NCI-H1048 (cell line): Measurements from ENCODE around the gene LGALS16.
"Not testable (repeated sequence)": the region's sequence is repeated elsewhere in the genome, so short reads cannot be mapped to it uniquely, and the experiment has no call there.

Experiments
- DNase-seq: peaks from one replicate; lab custom pipeline; 2025; lab: John Stamatoyannopoulos, UW

The LGALS16 gene, protein sequence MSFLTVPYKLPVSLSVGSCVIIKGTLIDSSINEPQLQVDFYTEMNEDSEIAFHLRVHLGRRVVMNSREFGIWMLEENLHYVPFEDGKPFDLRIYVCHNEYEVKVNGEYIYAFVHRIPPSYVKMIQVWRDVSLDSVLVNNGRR

DNA sequence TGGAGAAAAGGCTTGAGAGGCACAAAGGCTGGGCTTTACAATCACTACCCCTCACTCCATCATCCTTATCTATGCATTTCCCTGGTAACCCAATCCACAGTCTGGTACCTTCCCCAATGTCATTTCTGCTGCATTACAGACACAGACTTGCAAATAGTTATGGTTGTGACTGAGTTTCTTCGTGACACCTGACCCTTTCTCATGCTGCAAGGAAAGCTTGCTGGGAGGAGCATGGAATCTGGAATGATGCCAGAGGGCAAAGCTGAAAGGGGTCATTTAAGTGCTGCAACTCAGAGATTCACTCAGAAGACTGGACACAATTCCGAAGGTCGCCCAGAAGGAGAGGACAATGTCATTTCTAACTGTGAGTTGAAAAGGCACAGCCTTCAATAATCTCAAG is at the start of gene LGALS16:
Gene LGALS16 (plus strand): TSS at position 301 of the 400 bp plus-strand sequence. CDS start 49 bp downstream, at position 350.
- DNase-seq: no peak

DNA sequence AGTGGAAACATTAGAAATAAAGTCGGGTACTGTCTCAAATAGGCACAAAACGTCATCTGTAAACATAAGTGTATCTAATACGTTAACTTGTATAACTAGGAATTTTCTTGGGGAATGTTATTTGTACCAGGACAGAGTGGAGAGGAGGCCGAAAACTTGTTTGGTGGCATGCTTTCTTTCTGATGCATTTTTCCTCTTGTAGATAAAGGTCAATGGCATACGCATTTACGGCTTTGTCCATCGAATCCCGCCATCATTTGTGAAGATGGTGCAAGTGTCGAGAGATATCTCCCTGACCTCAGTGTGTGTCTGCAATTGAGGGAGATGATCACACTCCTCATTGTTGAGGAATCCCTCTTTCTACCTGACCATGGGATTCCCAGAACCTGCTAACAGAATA is 48.7 kb upstream of the LGALS16 start:
- no peak for DNase-seq

DNA sequence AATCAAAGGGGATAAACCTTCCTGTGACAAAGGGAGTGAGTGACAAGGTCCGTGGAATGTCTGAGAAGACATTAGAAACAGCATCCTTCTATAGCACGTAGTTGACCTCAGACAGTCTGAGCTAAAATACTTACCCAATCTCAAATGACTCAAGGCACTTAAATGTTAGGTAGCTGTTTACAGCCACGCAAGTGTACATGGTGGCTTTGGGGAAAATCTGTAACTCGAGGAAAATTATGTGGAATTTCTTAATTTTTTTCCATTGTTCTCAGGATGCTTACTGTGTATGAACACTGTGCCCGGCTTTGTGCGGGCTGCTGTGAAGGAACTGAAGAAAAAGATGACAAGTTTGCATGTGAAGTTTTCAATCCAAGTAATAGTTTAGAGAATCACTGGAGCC is 48.2 kb upstream of the LGALS16 start:
- DNase-seq: no peak

DNA sequence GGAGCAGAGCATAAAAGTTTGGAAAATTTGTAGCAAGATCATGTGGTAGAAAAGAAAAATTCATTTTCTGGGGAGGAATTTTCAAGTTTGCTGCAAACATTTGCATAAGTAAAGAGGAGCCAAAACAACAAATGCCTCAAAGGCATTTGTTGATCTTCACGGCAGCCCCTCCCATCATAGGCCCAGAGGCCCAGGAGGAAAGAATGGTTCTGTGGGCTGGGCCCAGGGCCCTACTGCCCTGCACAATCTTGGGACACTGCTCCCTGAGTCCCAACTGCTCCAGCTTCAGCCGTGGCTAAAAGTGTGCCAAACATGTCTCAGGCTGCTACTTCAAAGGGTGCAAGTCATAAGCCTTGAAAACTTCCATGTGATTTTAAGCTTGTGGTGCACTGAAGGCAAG is 42.1 kb upstream of the LGALS16 start:
- no peak for DNase-seq

DNA sequence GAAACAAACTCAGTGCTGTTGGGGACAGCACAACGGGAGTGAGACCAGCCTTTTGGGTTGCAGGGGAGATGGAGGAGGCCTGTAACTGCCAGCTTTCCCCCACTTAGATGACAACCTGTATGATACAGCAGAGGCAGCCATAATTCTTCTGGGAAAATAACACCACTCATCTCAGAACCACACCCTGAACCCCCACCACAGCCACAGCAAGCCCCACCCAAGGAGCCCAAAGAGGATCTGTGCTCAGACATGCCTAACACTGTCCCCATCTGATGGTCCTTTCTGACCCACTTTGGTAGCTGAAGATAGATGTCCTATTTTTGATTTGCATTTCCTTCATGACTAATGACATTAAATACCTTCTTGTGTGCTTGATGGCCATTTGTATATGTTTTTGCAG is 38.0 kb upstream of the LGALS16 start:
- DNase-seq: no peak

DNA sequence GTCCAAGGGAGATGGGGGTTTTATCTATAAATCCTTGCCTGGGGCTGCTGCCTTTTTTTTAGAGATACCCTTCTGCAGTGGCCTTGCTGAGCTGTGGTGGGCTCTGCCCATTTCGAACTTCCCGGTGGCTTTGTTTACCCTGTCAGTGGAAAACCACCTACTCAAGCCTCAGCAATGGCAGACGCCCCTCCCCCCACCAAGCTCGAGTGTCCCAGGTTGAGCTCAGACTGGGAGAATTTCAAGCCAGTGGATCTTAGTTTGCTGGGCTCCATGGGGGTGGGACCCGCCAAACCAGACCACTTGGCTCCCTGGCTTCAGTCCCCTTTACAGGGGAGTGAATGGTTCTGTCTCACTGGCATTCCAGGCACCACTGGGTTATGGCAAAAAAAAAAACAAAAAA is 31.8 kb upstream of the LGALS16 start:
- no peak for DNase-seq

DNA sequence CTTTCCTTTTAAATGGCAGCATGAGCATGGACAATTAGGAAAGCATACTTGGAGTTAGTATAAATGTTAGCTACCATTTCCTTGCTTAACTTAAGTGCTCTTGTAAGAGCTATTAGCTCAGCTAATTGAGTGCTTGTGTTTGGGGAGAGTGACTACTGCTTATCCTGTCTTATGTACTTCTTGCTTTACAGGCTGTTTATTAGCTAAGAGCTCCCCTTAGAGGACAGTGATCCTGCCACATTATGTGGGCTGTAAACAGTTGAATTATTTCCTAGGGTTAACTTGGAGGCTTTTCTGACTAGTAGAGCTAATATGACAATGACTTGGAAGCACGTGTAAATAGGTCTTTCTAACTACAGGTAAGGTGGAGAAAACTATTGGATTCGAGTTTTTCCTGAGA is 28.1 kb upstream of the LGALS16 start:
- DNase-seq: not testable (repeated sequence)

DNA sequence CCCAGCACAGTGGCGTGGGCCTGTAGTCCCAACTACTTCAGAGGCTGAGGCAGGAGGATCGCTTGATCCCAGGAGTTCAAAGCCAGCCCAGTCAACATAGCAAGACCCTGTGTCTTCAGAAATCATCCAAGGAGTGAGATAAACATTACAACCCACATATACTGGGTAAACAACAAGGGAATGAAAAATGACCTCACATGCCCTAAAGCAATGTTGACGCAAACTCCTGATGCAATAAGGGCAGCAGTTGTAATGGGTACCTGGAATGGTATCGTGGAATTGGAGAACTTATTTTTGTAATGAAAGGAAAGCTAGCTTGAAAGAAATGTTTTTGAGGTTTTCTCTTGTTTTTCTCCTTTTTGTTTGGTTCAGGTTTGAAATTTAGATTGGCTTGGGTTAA is 24.5 kb upstream of the LGALS16 start:
- no peak for DNase-seq

DNA sequence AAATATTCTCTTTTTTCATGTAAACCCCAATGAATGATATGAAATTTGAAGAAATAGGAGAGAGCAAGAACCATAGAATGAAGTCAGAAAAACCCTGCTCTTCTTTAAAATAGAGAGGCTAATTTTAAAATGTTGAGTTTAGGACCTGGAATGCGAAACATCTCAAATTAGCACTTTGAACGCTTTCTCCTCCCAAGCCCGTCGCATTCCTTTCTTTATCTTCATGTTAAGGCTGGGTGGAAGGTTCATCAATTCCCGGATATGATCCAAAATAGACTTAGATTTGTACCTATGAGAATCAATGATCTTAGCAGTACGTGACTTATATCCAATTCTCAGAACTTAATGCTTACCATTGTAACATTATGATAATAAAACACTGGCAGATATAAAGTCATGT is 24.1 kb upstream of the LGALS16 start:
- DNase-seq: no peak

DNA sequence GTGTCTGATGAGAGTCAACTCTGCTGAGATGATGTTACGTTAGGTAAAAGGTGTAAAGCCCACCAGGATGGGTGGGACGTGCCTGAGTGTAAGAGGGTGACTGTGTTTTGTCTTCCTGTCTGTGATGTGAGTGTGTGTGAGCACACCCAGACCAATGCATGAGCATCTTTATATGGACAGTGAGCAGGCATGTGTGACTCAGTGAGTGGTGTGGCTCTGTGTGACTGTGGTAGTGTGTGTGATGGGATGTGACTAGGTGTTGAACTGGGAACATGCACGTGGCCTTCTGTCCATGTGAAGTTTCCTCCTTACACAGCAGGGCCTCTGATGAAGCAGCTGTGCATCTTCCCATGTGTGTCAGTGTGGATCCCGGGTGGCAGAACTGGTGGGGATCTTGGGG is 17.8 kb upstream of the LGALS16 start:
- no peak for DNase-seq

DNA sequence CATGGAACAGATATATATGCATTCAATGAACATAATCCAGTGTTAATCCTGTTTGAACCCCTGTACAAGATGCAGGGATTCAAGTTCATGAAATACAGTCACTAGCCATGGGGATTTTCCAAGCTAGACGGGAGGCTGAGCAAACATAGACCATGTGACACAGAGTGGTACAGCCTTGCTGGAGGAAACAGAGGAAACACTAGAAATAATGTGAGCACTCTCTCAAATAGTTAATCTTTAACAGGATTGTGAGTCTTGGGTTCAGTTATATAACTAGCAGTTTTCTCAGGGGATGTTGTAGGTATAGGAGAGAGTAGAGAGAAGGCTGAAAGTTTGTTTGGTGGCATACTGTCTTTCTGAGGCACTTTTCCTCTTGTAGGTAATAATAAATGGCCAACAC is 13.9 kb upstream of the LGALS16 start:
- DNase-seq: no peak

DNA sequence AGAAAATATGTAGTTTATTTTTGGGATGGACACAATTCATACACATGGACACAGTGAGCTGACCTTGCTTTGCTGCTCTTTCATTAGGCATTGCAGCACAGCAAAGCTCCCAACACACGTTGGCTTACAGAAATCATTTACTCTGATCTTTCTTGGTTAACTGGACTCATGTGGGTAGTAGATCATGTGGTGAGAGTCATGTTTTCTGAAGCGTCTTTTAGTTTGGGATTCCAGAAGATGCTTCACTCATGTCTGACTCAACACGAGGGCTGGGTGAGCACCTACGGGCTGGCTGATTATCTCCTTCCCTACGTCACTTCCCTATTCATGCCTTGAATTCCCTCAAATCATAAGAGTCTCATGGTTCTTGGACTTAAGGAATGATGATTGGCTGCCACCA is 12.1 kb upstream of the LGALS16 start:
- no peak for DNase-seq

DNA sequence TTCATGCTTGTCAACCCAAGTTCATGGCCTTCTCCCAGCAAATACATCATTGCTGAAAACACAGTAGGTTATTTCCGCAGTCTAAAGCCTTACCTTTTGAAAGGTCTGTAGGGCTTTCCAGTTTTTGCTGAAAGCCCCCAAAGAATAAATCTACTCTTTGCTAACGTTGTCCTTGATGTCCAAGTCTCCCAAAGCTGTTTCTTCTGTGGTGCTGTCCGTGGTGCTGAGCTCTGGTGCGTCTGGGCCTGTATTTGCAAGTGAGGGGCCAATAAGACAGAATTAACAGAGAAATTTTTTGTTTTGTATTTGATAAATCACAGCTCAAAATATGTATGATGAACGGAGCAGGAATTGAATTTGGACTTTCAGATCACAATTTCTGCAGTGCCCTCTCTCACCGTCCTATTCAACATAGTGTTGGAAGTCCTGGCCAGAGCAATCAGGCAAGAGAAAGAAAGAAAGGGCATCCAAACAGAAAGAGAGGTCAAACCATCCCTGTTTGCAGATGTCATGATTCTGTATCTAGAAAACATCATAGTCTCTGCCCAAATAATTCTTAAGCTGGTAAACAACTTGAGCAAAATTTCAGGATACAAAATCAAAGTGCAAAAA is 9.8 kb upstream of the LGALS16 start:
- DNase-seq: no peak

DNA sequence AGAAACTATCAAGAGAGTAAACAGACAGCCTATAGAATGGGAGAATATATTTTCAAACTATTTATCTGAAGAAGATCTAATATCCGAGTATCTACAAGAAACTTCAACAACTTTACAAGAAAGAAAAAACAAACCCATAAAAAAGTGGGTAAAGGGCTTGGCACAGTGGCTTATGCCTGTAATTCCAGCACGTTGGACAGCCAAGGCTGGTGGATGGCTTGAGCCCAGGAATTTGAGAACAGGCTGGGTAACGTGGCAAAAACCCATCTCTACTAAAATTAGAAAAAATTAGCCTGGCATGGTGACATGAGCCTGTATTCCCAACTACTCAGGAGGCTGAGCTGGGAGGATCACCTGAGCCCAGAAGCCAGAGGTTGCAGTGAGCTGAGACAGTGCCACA is 7.8 kb upstream of the LGALS16 start:
- DNase-seq: no peak

DNA sequence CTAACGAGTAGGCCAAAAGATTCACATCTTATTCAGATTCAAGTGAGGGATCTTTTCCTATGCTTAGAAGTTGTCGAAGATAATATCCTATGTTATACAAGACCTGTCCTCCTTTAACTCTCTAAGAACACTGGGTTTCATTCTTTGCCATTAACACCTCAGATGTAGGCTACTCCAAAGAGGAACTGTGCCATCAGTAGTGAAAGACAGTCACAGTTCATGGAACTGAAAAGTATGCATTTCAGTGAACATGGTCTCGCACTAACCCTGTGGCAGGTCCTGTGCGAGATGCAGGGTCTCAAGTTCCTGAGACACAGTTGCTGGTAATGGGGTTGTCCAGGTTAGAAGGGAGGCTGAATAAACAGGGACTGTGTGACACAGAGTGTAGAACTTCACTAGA is 4.1 kb downstream of the LGALS16 start:
- DNase-seq: no peak

DNA sequence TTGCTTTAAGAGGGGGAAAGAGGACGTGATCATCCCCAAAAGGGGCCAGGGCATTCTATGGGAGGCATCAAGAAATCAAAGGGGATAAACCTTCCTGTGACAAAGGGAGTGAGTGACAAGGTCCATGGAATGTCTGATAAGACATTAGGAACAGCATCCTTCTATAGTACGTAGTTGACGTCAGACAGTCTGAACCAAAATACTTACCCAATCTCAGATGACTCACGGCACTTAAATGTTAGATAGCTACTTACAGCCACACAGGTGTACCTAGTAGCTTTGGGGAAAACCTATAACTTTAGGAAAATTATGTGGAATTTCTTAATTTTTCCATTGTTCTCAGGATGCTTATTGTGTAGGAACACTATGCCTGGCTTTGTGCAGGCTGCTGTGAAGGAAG is 4.9 kb downstream of the LGALS16 start:
- no peak for DNase-seq

DNA sequence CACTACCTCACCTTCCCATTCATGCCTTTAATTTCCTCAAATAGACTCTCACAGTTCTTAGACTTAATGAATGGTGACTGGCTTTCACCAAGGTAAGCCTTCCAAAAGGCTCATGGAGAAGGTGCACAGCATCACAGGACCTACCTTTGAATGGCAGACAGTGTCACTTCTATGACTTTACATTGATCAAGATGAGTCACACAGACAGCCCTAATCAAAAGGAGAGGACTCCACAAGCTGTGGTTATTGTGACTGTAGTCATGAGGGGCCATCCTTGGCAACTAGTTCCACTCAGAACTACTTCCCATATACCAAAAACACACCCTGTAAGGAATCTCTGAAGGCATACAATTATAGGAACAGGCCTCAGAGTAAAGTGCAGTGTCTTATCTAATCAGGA is 5.9 kb downstream of the LGALS16 start:
- DNase-seq: no peak

DNA sequence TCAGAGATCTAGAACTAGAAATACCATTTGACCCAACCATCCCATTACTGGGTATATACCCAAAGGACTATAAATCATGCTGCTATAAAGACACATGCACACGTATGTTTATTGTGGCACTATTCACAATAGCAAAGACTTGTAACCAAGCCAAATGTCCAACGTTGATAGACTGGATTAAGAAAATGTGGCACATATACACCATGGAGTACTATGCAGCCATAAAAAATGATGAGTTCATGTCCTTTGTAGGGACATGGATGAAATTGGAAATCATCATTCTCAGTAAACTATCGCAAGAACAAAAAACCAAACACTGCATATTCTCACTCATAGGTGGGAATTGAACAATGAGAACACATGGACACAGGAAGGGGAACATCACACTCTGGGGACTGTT is 14.1 kb downstream of the LGALS16 start:
- not testable (repeated sequence) for DNase-seq

DNA sequence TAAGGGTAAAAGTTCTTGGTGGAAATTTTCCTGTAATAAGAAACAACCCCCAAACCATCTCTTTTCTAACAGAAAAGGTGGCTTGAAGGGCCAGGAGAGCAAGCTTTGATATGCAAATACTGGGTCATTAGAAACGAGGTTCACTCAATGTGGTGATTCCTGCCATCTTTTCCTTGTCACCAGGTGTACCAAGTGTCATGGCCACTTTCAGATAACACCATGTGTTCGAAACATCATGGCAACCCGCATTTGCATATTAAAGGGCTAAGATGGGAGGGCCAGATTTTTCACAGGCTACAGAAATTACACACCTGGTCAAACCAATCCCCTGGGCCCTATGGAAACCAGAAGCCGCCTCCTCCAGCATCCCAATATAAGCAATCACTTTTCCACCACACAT is 15.3 kb downstream of the LGALS16 start:
- DNase-seq: no peak

DNA sequence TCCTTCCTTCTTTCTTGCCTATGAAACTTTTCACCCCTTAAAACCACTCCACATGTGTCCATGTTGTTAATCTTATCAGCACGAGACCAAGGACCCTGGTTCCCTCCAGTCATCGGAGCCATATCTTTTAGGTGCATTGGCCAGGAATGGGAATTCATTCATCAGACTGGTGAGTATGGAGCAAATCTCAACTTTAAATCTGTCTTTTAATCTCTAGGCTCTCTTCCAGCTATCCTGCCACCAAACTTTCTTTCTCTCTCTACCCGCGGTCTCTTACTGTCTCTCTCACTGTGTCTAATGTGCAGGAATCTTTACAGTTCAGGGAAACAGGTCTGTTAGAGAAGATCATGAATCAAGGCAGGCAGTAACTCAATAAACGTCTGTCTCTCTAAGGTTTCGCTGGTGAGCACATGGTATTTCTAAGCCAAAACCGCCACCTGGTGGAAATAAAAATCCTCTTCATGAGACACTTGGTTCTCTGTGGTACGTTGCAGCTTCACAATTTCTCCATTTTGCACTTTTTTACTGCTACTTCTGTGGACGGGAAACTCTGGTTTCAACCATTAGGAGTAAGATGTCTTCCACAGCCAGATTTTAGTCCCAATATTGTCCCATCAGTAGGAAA is 16.1 kb downstream of the LGALS16 start:
- DNase-seq: no peak

DNA sequence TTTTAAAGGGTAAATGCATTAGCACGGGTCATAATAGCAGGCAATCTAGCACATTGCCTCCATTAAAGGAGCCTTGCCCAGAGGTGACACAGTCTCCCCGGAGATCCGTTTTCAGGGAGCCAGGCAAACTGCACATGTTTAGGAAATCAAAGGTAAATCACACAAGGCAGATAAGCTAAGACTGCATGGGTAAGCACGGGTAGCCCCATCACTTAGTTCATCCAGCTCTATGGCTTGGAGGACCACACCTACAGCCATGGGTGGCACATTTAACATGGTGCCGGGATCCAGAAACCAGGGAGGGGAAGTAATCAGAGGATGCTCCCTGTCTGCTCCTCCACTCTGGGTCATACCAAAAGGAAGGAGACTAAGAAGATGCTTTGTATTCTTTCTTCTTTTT is 16.8 kb downstream of the LGALS16 start:
- DNase-seq: no peak

DNA sequence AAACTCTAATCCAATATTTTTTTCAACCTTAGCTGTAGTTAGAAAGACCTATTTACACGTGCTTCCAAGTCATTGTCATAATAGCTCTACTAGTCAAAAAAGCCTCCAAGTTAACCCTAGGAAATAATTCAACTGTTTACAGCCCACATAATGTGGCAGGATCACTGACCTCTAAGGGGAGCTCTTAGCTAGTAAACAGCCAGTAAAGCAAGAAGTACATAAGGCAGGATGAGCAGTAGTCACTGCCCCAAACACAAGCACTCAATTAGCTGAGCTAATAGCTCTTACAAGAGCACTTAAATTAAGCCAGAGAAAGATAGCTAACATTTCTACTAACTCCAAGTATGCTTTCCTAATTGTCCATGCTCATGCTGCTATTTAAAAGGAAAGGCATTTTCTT is 18.1 kb downstream of the LGALS16 start:
- DNase-seq: not testable (repeated sequence)

DNA sequence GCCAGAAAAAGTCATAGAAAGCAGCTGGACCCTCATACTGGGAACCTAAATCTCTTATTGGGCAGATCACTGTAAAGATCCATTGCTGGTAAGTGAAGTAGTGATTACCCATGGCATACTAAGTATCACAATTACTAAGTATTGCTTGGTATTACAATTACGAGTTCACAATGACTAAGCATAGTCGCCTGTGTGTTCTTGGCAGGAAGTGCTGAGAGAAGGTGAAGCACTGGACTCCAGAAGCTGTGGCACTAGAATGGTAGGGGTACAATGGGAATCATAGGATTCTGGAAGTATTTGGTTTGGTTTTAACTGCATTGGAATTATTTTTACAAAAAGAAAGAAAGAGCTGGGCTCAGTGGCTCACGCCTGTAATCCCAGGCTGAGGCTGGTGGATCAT is 20.3 kb downstream of the LGALS16 start:
- DNase-seq: no peak
